Ascending aorta (tissue), 2 donors: ENCODE measurements around the gene DNAJB8. TPM values are rescaled to one million over a fixed set of nuclear protein-coding genes. Genes with fewer than 3 reads are reported as not detected.

Experiments
- DNase-seq, 2 donors: peaks; one replicate each; pipeline ENCODE4 v3.0.0-alpha.2; 2019; ENCODE audit warnings: low spot score in 2 of 2
- H3K27ac ChIP-seq, 2 donors: fragments of 200-600 bp; sonication (generic); one replicate each; pipeline ENCODE4 v1.5.1; 2016 to 2017; ENCODE audit warnings: mild to moderate bottlenecking in 1 of 2
- H3K27me3 ChIP-seq: fragments of 200-600 bp; sonication (generic); one replicate; pipeline ENCODE4 v1.5.1; 2017
- H3K36me3 ChIP-seq, 2 donors: fragments of 200-600 bp; sonication (generic); one replicate each; pipeline ENCODE4 v1.5.1; 2016
- H3K4me1 ChIP-seq, 2 donors: fragments of 200-600 bp; sonication (generic); one replicate each; pipeline ENCODE4 v1.5.1; 2016 to 2017; ENCODE audit warnings: mild to moderate bottlenecking in 1 of 2
- H3K4me3 ChIP-seq, 2 donors: fragments of 200-600 bp; sonication (generic); one replicate each; pipeline ENCODE4 v1.5.1; 2016 to 2017; ENCODE audit warnings: mild to moderate bottlenecking in 1 of 2
- H3K9me3 ChIP-seq, 2 donors: fragments of 200-600 bp; sonication (generic); one replicate each; pipeline ENCODE4 v1.5.1; 2016
- intact Hi-C: fragments of 100-400 bp; cut with DNase I; formaldehyde crosslinking; loops from one replicate; pipeline ENCODE4 v1.15.1; 2023
- total RNA-seq: library from RNA; depleted of rRNA; stranded (reverse); fragments of >200 nt; gene quantifications from one replicate; pipeline ENCODE4 v1.1.0, GENCODE V29; 2016
- TF ChIP-seq, protein P1 (sequence below), 3 experiments: fragments of 200-600 bp in 2 of 3; fragments of 450-650 bp in 1 of 3; sonication (generic) in 2 of 3; IDR thresholded peaks; one replicate each; pipeline ENCODE4 v1.5.1; 2016 to 2019; ENCODE audit warnings: antibody characterized with exemption in 3 of 3, mild to moderate bottlenecking in 1 of 3, moderate library complexity in 1 of 3

DNAJB8 gene
- total RNA-seq, 1 donor from 2014 or later: not detected

DNA sequence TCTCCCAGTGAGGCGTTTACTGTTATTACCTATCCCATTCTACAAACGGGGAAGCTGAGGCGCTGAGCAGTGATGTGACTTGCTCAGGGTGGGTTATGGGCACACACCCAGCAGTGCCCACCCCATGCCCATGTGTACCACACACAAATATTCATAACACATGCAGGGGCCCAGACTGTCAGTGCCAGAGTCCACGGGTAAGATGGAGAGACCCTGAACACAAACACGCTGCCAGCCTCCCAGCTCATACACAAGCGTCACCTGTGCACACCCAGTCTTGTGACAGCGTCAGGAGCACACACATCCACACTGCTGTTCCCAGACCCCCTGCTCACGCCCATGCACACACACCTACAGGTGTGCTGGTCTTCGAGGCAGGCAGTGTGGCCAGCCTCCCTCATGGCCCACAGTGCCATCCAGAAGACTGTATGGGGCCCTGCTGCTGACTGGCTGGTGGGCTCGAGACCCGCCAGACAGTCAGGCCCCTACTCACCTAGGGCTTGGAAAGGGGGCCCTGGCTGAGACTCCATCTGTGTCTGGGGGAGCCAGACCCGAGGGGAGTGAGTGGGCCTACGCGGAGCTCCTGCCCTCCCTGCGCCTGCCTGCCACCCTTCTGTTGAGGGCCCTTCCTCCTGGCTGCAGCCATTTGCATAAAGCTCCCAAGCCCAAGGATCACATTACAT is 39.4 kb downstream of the DNAJB8 start:
- TF ChIP-seq, protein P1, sequence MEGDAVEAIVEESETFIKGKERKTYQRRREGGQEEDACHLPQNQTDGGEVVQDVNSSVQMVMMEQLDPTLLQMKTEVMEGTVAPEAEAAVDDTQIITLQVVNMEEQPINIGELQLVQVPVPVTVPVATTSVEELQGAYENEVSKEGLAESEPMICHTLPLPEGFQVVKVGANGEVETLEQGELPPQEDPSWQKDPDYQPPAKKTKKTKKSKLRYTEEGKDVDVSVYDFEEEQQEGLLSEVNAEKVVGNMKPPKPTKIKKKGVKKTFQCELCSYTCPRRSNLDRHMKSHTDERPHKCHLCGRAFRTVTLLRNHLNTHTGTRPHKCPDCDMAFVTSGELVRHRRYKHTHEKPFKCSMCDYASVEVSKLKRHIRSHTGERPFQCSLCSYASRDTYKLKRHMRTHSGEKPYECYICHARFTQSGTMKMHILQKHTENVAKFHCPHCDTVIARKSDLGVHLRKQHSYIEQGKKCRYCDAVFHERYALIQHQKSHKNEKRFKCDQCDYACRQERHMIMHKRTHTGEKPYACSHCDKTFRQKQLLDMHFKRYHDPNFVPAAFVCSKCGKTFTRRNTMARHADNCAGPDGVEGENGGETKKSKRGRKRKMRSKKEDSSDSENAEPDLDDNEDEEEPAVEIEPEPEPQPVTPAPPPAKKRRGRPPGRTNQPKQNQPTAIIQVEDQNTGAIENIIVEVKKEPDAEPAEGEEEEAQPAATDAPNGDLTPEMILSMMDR (IDR thresholded peaks at IDR 0.05): no peak

DNA sequence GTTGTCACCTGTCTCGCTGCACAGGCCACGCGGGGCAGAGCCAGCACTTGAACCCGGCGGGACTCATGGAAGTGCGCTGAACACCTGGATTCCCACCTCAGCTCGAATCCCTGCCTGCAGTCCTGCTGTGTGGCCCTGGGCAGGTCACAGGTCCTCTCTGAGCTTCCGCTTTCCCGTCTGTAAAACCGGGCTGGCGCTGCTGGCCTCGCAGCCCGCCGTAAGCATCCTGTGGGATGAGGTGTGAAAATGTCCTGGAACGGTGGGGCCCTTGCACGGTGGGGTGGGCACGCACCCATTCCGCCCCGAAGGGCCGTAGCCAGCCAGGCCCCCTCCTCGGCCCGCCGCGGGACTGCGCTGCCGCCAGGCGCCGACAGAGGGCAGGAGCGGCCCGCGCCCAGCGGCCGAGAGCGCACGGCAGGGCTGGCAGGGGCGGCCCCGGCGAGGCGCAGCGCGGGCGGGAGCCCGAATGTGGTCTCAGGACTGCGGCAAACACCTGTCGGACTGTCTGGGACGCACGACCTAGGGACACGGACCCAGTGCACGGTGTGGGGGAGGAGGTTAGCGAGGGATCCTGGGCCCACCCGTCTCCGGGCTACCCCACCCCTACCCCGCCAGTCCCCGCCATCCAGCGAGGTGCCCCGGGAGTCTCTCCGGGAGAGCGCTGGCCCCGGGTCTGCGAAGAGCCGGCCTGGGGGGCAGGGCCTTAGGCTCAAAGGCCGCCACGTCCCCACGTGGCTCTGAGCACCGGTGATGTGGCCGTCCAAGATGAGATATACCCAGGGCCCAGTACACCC is 40.4 kb downstream of the DNAJB8 start:
- no peak overlapping the region for H3K27ac ChIP-seq
- H3K4me3 ChIP-seq: peak overlapping the region; percentile 28 to 53
- no peaks in the 10 kb centered on the region for H3K9me3 ChIP-seq
- no peaks in the 10 kb centered on the region for H3K36me3 ChIP-seq
- peaks cover 0 to 2% of the 10 kb centered on the region in 2 donors for H3K4me1 ChIP-seq
- H3K27me3 ChIP-seq: no peaks in the 10 kb centered on the region
- TF ChIP-seq, protein P1 (IDR thresholded peaks at IDR 0.05): peak; percentile 57 to 95 (median 72)
- no peak for DNase-seq
- intact Hi-C loops: loop anchor here (1.0 to 10.0 kb wide), 3 partner anchors 71 to 332 kb away; no protein-coding TSS in a partner anchor

More for the DNA sequence above, 39.4 kb downstream of the DNAJB8 start:
- Histone ChIP-seq H3K36me3 (no peaks in the 10 kb centered on the region), H3K9me3 (no peaks in the 10 kb centered on the region), H3K27ac (no peak overlapping the region), H3K4me3 (no peak overlapping the region), H3K27me3 (no peaks in the 10 kb centered on the region), H3K4me1 (peaks cover 0 to 4% of the 10 kb centered on the region in 2 donors)
- intact Hi-C loops: loop anchor here (5.0 to 10.0 kb wide), 2 partner anchors 70 to 333 kb away; no protein-coding TSS in a partner anchor
- DNase-seq: no peak

DNA sequence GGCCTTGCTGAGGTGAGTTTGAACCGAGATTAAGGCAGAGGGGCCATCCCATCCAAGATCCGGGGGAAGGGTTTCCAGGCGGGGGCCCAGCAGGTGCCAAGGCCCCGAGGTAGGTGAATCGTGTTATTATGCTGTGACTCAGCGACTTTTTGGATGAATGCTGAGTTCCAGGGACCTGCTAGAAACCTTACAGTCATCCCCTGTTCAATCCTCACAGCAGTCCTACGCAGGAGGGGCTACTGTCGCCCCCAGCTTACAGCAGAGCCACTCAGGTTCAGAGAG is 40.9 kb downstream of the DNAJB8 start:
- Histone ChIP-seq H3K4me3 (no peak overlapping the region), H3K9me3 (no peaks in the 10 kb centered on the region), H3K27me3 (no peaks in the 10 kb centered on the region), H3K27ac (no peak overlapping the region), H3K4me1 (peaks cover 0 to 2% of the 10 kb centered on the region in 2 donors), H3K36me3 (no peaks in the 10 kb centered on the region)
- no peak for DNase-seq
- intact Hi-C loops: loop anchor here (1.0 to 10.0 kb wide), 3 partner anchors 72 to 331 kb away; no protein-coding TSS in a partner anchor
- TF ChIP-seq, protein P1 (IDR thresholded peaks at IDR 0.05): no peak

DNA sequence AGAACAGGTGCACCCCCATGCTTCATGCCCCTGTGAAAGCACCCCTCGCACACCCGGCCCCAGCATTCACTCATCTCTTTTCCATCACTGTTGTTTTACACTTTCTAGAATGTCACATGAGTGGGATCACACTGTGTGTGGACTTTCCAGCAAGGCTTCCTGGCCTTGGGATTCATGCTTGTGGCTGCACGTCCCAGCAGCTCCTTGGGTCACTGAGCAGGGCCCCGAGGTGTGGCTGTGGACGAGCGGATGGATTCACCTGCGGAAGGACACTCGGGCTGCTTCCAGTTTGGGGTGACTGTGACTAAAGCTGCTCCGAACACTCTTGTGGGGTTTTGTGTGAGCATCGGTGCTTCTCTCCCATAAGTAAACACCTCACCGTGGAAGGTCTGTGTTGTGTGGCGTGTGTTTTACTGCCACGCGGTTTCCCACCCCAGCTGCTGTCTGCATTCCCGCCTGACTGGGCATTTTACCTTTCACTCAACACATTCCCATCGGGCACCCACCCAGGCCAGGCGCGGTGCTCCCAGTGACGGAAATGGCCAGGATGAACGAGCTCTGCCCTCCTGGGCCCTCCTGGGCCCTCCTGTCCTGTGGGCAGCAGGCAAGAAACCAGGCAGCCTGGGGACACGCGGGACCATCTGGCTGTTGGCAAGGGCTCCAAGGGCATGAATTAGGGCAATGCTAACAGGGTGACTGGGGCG is 41.4 kb downstream of the DNAJB8 start:
- Histone ChIP-seq H3K4me3 (no peak overlapping the region), H3K9me3 (no peaks in the 10 kb centered on the region), H3K27me3 (no peaks in the 10 kb centered on the region), H3K4me1 (peaks cover 0 to 2% of the 10 kb centered on the region in 2 donors), H3K36me3 (no peaks in the 10 kb centered on the region), H3K27ac (no peak overlapping the region)
- DNase-seq: no peak
- intact Hi-C loops: loop anchor here (5.0 to 10.0 kb wide), 2 partner anchors 72 to 330 kb away; no protein-coding TSS in a partner anchor
- TF ChIP-seq, protein P1 (IDR thresholded peaks at IDR 0.05): no peak

DNA sequence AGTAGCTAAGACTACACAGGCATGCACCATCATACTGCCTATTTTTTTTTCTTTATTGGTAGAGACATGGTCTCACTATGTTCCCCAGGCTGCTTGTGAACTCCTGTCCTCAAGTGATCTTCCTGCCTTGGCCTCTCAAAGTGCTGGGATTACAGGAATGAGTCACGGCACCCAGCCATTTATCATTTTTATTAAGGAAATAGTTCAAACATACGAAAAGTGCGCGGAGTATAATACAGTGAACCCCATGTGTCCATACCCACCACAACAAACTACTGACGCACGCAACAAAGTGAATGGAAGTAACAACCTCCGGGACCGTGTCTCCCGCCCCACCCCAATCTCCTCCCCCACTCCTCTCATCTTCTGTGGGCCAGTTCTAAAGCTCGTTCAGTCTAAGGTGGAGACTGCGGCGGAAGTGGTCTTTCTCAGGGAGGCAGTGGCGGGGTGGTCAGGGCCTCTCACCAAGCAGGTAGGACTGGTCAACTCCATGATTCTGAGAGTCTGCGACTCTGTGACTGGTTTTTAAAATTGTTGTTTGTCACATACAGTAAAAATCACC is 42.1 kb downstream of the DNAJB8 start:
- intact Hi-C loops: loop anchor here (5.0 to 10.0 kb wide), 2 partner anchors 73 to 330 kb away; no protein-coding TSS in a partner anchor
- Histone ChIP-seq H3K27me3 (no peaks in the 10 kb centered on the region), H3K36me3 (no peaks in the 10 kb centered on the region), H3K27ac (no peak overlapping the region), H3K9me3 (no peaks in the 10 kb centered on the region), H3K4me3 (no peak overlapping the region), H3K4me1 (peaks cover 0 to 2% of the 10 kb centered on the region in 2 donors)
- DNase-seq: no peak
- TF ChIP-seq, protein P1 (IDR thresholded peaks at IDR 0.05): no peak
